Stimulated activated CD8-positive, alpha-beta memory T cell treated with anti-CD3 and anti-CD28 coated beads, Interleukin-15, amount 100 ng/mL, for 24 hours (primary cell): ENCODE data around the gene CFB.
"Not testable (repeated sequence)": the region's sequence is repeated elsewhere in the genome, so short reads cannot be mapped to it uniquely, and the experiment has no call there.

Experiments used
- DNase-seq: peaks from one replicate; pipeline ENCODE4 v3.0.0-alpha.2; 2020; ENCODE audit warnings: low read depth

Gene CFB

GRCh38 chr6:31945507-31946369, at the start of gene CFB:
Gene CFB, plus strand, starts transcription at chr6:31946095. Its CDS starts 127 bp downstream, at chr6:31946222.
- DNase-seq = no peak

GRCh38 chr6:31896493-31896855, 49.4 kb upstream of the CFB start:
- no peak for DNase-seq

- no peak for DNase-seq
Observed at GRCh38 chr6:31896856-31897611, 48.9 kb upstream of the CFB start.

GRCh38 chr6:31897612-31898382, 48.1 kb upstream of the CFB start, which contains the start of gene EHMT2:
Gene EHMT2, minus strand, starts transcription at chr6:31897698. Its CDS starts 21 bp downstream, at chr6:31897677.
- DNase-seq = peak; percentile 58

GRCh38 chr6:31898383-31899011, 47.4 kb upstream of the CFB start:
- no peak for DNase-seq

GRCh38 chr6:31899215-31899614, 46.7 kb upstream of the CFB start:
- DNase-seq = no peak

GRCh38 chr6:31899882-31900722, 45.8 kb upstream of the CFB start:
- DNase-seq = no peak

GRCh38 chr6:31900917-31901414, 44.9 kb upstream of the CFB start:
- DNase-seq = no peak

- DNase-seq = no peak
Observed at GRCh38 chr6:31901415-31901952, 44.4 kb upstream of the CFB start.

- DNase-seq = peak; percentile 71
Observed at GRCh38 chr6:31901953-31902643, 43.8 kb upstream of the CFB start, which contains the start of gene ZBTB12. Gene ZBTB12, minus strand, starts transcription at chr6:31902086. Its CDS starts 781 bp downstream, at chr6:31901305.

GRCh38 chr6:31903957-31904356, 41.9 kb upstream of the CFB start:
- DNase-seq = no peak

GRCh38 chr6:31905041-31905440, 40.9 kb upstream of the CFB start:
- DNase-seq = no peak

- no peak for DNase-seq
Observed at GRCh38 chr6:31906122-31906521, 39.8 kb upstream of the CFB start.

- not testable (repeated sequence) for DNase-seq
Observed at GRCh38 chr6:31906727-31907126, 39.2 kb upstream of the CFB start.

GRCh38 chr6:31907158-31907813, 38.6 kb upstream of the CFB start:
- DNase-seq = no peak

- DNase-seq = not testable (repeated sequence)
Observed at GRCh38 chr6:31908255-31908654, 37.6 kb upstream of the CFB start.

- DNase-seq = no peak
Observed at GRCh38 chr6:31908791-31909190, 37.1 kb upstream of the CFB start.

GRCh38 chr6:31909298-31909697, 36.6 kb upstream of the CFB start:
- DNase-seq = not testable (repeated sequence)
